Stimulated activated naive B cell treated with anti-CD40 and anti-IgM and Interleukin-4, amounts not matched to agents 10 μg/mL and 1 μg/mL and 100 μg/mL, for 72 hours (primary cell): ENCODE data around the gene STAT2.
"Not testable (repeated sequence)": the region's sequence is repeated elsewhere in the genome, so short reads cannot be mapped to it uniquely, and the experiment has no call there.

Source experiments
- ATAC-seq, 2 donors: fragments of 150-1000 bp; cut with Tn5 transposase; replicated peaks; 2 replicates each; pipeline ENCODE4 v1.10.0; 2021; ENCODE audit warnings: moderate library complexity in 1 of 2
- DNase-seq: peaks from one replicate; pipeline ENCODE4 v3.0.0; 2021
- H3K27ac Mint-ChIP-seq: one replicate; pipeline ENCODE4 v1.8.0; 2022; ENCODE audit warnings: mild to moderate bottlenecking, mixed read lengths
- H3K27me3 Mint-ChIP-seq, 2 donors: one replicate each; pipeline ENCODE4 v1.8.0; 2022; ENCODE audit warnings: mixed read lengths in 2 of 2
- H3K36me3 Mint-ChIP-seq, 2 donors: one replicate each; pipeline ENCODE4 v1.8.0; 2022; ENCODE audit warnings: mixed read lengths in 2 of 2, mild to moderate bottlenecking in 1 of 2
- H3K4me1 Mint-ChIP-seq, 2 donors: one replicate each; pipeline ENCODE4 v1.8.0; 2022; ENCODE audit warnings: mixed read lengths in 2 of 2, mild to moderate bottlenecking in 1 of 2
- H3K4me3 Mint-ChIP-seq, 2 donors: one replicate each; pipeline ENCODE4 v1.8.0; 2022; ENCODE audit warnings: mild to moderate bottlenecking in 2 of 2, mixed read lengths in 2 of 2, moderate library complexity in 1 of 2
- H3K9me3 Mint-ChIP-seq, 2 donors: one replicate each; pipeline ENCODE4 v1.8.0; 2022; ENCODE audit warnings: mixed read lengths in 2 of 2, mild to moderate bottlenecking in 1 of 2

The STAT2 gene

GRCh38 chr12:56326533-56326932 is 33.4 kb downstream of the STAT2 start:
- Mint-ChIP-seq H3K36me3 (peaks cover 41 to 47% of the 10 kb centered on the region in 2 donors), H3K27ac (peak overlapping the region; percentile 81), H3K4me1 (peaks cover 10 to 12% of the 10 kb centered on the region in 2 donors), H3K27me3 (no peaks in the 10 kb centered on the region), H3K4me3 (no peak overlapping the region), H3K9me3 (no peaks in the 10 kb centered on the region)
- no peak for DNase-seq
- ATAC-seq, result peak; percentile 7 to 25

GRCh38 chr12:56326126-56326525 is 33.8 kb downstream of the STAT2 start:
- DNase-seq, result no peak
- Mint-ChIP-seq H3K27me3 (no peaks in the 10 kb centered on the region), H3K4me1 (peaks cover 7 to 8% of the 10 kb centered on the region in 2 donors), H3K36me3 (peaks cover 38 to 44% of the 10 kb centered on the region in 2 donors), H3K9me3 (no peaks in the 10 kb centered on the region), H3K4me3 (no peak overlapping the region), H3K27ac (peak overlapping the region; percentile 81)
- no peak for ATAC-seq

GRCh38 chr12:56324206-56324605 is 35.7 kb downstream of the STAT2 start:
- Mint-ChIP-seq H3K36me3 (peaks cover 43 to 51% of the 10 kb centered on the region in 2 donors), H3K4me3 (no peak overlapping the region), H3K27me3 (no peaks in the 10 kb centered on the region), H3K4me1 (peaks cover 5 to 6% of the 10 kb centered on the region in 2 donors), H3K27ac (no peak overlapping the region), H3K9me3 (no peaks in the 10 kb centered on the region)
- DNase-seq, result no peak
- ATAC-seq, result no peak

GRCh38 chr12:56321610-56322009 is 38.3 kb downstream of the STAT2 start:
- H3K4me1 Mint-ChIP-seq, ATAC-seq, H3K9me3 Mint-ChIP-seq, H3K27me3 Mint-ChIP-seq, DNase-seq, H3K27ac Mint-ChIP-seq, H3K4me3 Mint-ChIP-seq: not testable (repeated sequence)
- peaks cover 35 to 40% of the 10 kb centered on the region in 2 donors for H3K36me3 Mint-ChIP-seq

- H3K36me3 Mint-ChIP-seq, result peaks cover 31 to 35% of the 10 kb centered on the region in 2 donors
- no peak for DNase-seq
- no peaks in the 10 kb centered on the region for H3K27me3 Mint-ChIP-seq
- no peak for ATAC-seq
- H3K27ac Mint-ChIP-seq, result no peak overlapping the region
- H3K4me1 Mint-ChIP-seq, result peaks cover 3 to 4% of the 10 kb centered on the region in 2 donors
- H3K9me3 Mint-ChIP-seq, result no peaks in the 10 kb centered on the region
- no peak overlapping the region for H3K4me3 Mint-ChIP-seq
These were observed 38.9 kb downstream of the STAT2 start for GRCh38 chr12:56321027-56321426.

- Mint-ChIP-seq H3K36me3 (peaks cover 15 to 16% of the 10 kb centered on the region in 2 donors), H3K4me3 (no peak overlapping the region), H3K4me1 (peaks cover 6 to 25% of the 10 kb centered on the region in 2 donors), H3K27ac (no peak overlapping the region), H3K27me3 (no peaks in the 10 kb centered on the region), H3K9me3 (no peaks in the 10 kb centered on the region)
- ATAC-seq (no peak), DNase-seq (no peak)
These were observed 42.2 kb downstream of the STAT2 start for GRCh38 chr12:56317675-56318074.

DNA sequence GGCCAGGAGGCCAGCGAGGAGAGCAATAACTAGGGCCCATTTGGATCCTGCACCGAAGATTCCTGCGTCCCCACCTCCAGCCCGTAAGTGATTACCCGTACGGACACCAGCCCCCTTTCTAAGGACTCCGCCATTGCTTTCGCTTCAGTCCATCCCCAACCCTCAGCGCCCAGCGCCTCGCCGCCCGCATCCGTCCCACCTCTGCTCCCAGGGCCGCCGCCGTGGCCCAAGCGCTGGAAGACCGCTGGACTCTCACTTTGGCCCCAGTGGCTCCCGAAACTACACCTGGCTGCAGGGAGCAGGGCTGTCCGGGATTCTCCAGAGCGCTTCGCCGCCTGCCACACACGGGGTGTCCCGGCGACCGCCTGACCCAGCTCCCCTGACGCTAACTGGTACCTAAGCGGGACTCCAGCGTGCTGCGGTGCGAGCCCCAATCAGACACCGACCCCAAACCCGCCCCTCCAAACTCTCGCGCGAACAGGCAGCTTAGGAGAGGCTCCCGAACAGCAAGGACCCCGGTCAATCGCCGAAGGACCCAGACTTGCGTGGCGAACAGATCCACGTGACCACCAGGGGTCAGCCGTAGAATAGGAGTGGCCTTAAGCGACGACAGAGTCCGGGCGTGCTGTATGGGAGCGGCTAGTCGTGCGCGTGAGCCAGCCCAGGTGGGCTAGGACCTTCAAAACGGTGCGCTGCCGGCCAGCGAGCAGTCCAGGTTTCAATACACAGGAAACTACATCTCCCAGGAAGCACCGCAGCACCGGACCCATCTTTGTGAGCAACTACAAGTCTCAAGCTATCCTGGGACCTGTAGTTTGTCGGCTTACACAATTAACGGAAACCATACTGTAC is 44.1 kb downstream of the STAT2 start, which contains the start of gene CNPY2:
Gene CNPY2 (minus strand): TSS at position 367 of the 852 bp plus-strand sequence. CDS start 771 bp downstream, outside the sequence.
- Mint-ChIP-seq H3K27ac (peak within 1 kb of the TSS; percentile 100), H3K4me3 (peak within 1 kb of the TSS; percentile 99 to 100), H3K27me3 (no peaks in the 10 kb centered on the region), H3K4me1 (peaks cover 6 to 25% of the 10 kb centered on the region in 2 donors), H3K9me3 (no peaks in the 10 kb centered on the region), H3K36me3 (peaks cover 20 to 22% of the 10 kb centered on the region in 2 donors)
- ATAC-seq (peak; percentile 91 to 92), DNase-seq (peak; percentile 96)

DNA sequence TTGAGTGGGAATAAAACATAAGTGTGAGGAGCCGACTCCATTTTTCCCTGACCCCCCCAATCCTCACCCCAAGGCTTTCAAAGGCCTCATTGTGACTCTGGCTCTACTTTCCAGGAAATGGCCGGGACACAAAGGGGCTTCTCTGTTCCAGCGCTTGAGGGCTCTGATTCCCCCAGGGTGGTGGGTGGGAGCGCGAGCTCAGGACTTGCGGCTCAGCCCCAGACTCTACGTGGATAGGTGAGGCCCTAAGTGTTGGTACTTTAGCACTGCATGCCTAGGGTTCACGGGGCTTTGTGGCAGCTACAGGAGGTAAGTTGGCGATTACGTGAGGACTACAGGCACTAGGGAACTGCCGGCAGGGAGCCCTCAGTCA is 44.7 kb downstream of the STAT2 start:
- Mint-ChIP-seq H3K4me1 (peaks cover 6 to 25% of the 10 kb centered on the region in 2 donors), H3K27ac (peak overlapping the region; percentile 100), H3K4me3 (peak overlapping the region; percentile 99 to 100), H3K9me3 (no peaks in the 10 kb centered on the region), H3K36me3 (peaks cover 20 to 26% of the 10 kb centered on the region in 2 donors), H3K27me3 (no peaks in the 10 kb centered on the region)
- ATAC-seq (peak; percentile 1 to 5), DNase-seq (no peak)

DNA sequence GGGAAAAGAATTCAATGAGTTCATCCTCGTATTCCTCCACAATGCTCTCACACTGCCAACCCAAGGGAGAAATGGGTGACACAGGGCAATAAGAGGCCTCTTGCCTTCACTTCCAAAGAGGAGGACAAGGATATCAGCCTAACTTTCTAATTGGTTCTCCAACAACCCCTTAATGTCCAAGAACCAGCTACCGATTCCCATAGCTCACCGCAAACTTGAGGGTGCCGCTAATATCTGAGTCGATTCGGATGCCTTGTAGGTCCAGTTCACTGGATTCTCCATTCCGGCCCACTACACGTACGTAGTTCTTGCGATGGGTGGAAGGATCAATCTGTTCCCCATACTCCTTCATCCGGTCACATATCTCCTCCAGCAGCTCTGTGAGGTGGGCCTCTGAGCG is 48.9 kb downstream of the STAT2 start:
- ATAC-seq (no peak), DNase-seq (no peak)
- Mint-ChIP-seq H3K4me3 (no peak overlapping the region), H3K27me3 (no peaks in the 10 kb centered on the region), H3K4me1 (peaks cover 2 to 21% of the 10 kb centered on the region in 2 donors), H3K36me3 (peaks cover 15 to 24% of the 10 kb centered on the region in 2 donors), H3K9me3 (no peaks in the 10 kb centered on the region), H3K27ac (peak overlapping the region; percentile 47)

- Mint-ChIP-seq H3K4me1 (no peaks in the 10 kb centered on the region), H3K27me3 (no peaks in the 10 kb centered on the region), H3K27ac (no peak overlapping the region), H3K4me3 (no peak overlapping the region), H3K36me3 (peaks cover 19 to 26% of the 10 kb centered on the region in 2 donors), H3K9me3 (no peaks in the 10 kb centered on the region)
- DNase-seq, result no peak
- ATAC-seq, result no peak
These were observed 51.2 kb downstream of the STAT2 start for GRCh38 chr12:56308714-56309113.

DNA sequence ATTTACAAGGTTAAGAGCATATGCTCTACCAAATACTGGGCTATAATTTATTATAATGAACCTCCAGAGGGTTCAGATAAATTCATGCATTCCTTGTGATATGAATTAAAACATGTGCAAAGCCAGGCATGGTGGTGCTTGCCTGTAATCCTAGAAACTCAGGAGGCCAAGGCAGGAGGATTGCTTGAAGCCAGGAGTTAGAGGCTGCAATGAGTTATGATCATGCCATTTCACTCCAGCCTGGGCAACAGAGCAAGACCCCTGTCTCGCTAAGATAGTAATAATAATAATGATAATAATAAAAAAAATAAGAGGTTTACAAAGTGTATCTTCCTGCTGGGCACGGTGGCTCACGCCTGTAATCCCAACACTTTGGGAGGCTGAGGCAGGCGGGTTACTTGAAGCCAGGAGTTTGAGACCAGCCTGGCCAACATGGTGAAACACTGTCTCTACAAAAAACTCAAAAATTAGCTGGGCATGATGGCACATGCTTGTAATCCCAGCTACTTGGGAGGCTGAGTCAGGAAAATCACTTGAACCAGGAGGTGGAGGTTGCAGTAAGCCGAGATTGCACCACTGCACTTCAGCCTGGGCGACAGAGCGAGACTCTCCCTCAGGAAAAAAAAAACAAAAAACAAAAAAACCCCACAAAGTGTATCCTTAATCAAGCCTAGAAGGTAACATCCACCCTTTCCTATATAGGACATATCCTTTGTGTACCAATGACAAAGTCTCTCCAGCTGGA is 52.5 kb downstream of the STAT2 start:
- ATAC-seq (no peak), DNase-seq (no peak)
- Mint-ChIP-seq H3K4me1 (peaks cover 0 to 1% of the 10 kb centered on the region in 2 donors), H3K9me3 (no peaks in the 10 kb centered on the region), H3K27ac (no peak overlapping the region), H3K4me3 (no peak overlapping the region), H3K36me3 (peaks cover 19 to 26% of the 10 kb centered on the region in 2 donors), H3K27me3 (no peaks in the 10 kb centered on the region)

DNA sequence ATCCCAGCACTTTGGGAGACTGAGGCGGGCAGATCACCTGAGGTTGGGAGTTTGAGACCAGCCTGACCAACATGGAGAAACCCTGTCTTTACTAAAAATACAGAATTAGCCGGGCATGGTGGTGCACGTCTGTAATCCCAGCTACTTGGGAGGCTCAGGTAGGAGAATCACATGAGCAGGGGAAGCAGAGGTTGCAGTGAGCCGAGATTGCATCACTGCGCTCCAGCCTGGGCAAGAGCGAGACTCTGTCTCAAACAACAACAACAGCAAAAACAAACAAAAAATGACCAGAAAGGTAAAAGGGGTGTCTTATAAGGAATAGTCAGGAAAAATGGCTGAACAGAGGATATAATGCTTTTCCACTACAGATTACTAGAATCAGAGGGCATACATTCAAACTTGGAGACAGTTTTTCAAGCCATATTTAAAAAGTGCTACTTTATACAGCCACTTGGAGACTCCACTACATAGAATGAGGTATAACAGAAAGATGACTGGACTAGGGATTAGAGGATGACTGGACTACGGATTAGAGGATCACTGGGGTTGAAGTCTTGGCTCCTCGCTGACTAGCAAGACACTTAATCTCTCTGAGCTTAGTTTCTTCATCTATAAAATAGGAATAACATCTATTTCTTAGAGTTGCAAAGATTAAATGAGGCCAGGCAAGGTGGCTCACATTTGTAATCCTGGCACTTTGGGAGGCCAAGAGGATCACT is 54.9 kb downstream of the STAT2 start:
- H3K4me3 Mint-ChIP-seq, result no peak overlapping the region
- no peak for DNase-seq
- peaks cover 12 to 28% of the 10 kb centered on the region in 2 donors for H3K36me3 Mint-ChIP-seq
- peaks cover 14 to 21% of the 10 kb centered on the region in 2 donors for H3K4me1 Mint-ChIP-seq
- H3K27me3 Mint-ChIP-seq, result no peaks in the 10 kb centered on the region
- H3K9me3 Mint-ChIP-seq, result no peaks in the 10 kb centered on the region
- no peak overlapping the region for H3K27ac Mint-ChIP-seq
- ATAC-seq, result no peak

- DNase-seq (no peak), ATAC-seq (no peak)
- Mint-ChIP-seq H3K4me3 (no peak overlapping the region), H3K9me3 (no peaks in the 10 kb centered on the region), H3K27me3 (no peaks in the 10 kb centered on the region), H3K27ac (no peak overlapping the region), H3K4me1 (peaks cover 16 to 22% of the 10 kb centered on the region in 2 donors), H3K36me3 (peaks cover 9 to 28% of the 10 kb centered on the region in 2 donors)
These were observed 55.6 kb downstream of the STAT2 start for GRCh38 chr12:56304276-56304675.
